Measurements from ENCODE around the gene ZNRF3.
"Not testable (repeated sequence)": the region's sequence is repeated elsewhere in the genome, so short reads cannot be mapped to it uniquely, and the experiment has no call there.

The ZNRF3 gene

DNA sequence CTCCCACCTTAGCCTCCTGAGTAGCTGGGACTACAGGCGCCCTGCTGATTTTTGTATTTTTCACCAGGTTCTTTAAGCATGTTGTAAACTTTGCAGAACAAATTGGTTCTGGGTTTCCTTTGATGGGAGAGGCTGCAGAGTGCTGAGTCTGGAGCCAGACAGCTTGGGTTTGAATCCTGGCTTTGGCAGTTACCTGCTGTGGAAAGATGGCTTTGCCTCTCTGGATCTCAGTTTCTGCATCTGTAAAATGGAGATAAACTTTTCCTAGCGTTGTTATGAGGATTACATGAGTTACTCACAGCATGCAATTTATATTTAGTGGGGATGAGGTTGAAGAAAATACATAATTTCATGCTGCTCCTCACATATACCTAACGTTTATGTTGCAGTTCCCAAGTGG is 19.1 kb downstream of the ZNRF3 start:
- no peak overlapping the region for H3K4me3 ChIP-seq (ENCODE audit: low read depth, low read length)
- TF ChIP-seq, protein P1, sequence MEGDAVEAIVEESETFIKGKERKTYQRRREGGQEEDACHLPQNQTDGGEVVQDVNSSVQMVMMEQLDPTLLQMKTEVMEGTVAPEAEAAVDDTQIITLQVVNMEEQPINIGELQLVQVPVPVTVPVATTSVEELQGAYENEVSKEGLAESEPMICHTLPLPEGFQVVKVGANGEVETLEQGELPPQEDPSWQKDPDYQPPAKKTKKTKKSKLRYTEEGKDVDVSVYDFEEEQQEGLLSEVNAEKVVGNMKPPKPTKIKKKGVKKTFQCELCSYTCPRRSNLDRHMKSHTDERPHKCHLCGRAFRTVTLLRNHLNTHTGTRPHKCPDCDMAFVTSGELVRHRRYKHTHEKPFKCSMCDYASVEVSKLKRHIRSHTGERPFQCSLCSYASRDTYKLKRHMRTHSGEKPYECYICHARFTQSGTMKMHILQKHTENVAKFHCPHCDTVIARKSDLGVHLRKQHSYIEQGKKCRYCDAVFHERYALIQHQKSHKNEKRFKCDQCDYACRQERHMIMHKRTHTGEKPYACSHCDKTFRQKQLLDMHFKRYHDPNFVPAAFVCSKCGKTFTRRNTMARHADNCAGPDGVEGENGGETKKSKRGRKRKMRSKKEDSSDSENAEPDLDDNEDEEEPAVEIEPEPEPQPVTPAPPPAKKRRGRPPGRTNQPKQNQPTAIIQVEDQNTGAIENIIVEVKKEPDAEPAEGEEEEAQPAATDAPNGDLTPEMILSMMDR (IDR thresholded peaks at IDR 0.05; ENCODE audit: low read depth, low read length): no peak

DNA sequence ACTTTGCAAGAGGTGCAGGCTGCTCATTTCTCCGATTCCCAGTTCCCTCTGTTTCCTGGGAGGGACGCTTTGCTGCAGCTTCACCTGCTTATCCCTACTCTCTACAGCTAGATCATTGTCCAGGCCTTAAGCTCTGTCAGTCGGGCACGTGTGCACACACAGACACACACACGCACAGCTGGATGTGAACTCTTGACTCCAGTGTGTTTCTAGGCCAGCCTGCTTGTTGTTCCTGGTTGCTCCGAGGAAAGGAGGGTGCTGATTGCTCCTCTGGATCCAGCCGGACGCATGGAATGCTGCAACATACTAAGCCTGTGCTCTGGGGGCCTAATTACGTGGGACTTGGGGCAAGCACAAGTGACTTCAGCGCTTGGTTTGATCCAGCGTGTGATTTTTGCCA is 19.7 kb downstream of the ZNRF3 start:
- TF ChIP-seq, protein P1 (IDR thresholded peaks at IDR 0.05; ENCODE audit: low read depth, low read length): no peak
- no peak overlapping the region for H3K4me3 ChIP-seq (ENCODE audit: low read depth, low read length)

GRCh38 chr22:28903729-28904128 is 20.4 kb downstream of the ZNRF3 start:
- TF ChIP-seq, protein P1 (IDR thresholded peaks at IDR 0.05; ENCODE audit: low read depth, low read length): no peak
- H3K4me3 ChIP-seq (ENCODE audit: low read depth, low read length): no peak overlapping the region

DNA sequence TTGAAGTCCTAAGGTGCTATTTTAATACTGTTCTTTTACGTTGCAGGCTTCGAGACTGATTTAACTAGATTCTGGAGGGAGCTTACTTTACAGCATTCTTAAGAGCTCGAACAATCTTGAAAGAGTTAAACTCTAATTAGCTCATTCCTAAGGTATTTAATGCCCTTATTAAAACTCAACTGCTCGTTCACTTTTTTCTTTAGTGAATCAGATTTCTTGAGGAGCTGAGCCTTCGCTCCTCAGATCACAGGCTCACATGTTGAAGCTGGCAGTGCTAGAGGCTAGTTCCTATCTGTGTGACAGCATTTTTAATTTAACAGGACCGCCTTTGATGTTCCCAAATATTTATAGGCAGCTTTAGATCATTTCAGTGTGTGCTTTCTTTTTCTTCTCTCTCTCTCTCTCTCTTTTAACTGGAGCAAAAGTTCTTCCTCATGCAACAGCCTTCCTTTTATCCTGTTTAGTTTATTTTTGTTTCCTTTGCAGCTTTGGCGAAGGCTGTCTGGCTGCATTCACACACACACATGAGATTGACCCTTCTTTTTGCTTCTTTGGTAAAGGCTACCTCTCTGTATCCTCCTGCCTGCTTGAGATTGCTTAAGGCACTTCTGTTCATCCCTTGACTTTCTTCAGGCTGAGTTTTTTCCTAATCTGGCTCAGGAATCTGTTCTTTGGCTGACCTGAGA is 21.0 kb downstream of the ZNRF3 start:
- H3K4me3 ChIP-seq (ENCODE audit: low read depth, low read length): no peak overlapping the region
- TF ChIP-seq, protein P1 (IDR thresholded peaks at IDR 0.05; ENCODE audit: low read depth, low read length): no peak

- TF ChIP-seq, protein P1 (IDR thresholded peaks at IDR 0.05; ENCODE audit: low read depth, low read length): no peak
Measured at GRCh38 chr22:28905256-28905832, 22.0 kb downstream of the ZNRF3 start.

DNA sequence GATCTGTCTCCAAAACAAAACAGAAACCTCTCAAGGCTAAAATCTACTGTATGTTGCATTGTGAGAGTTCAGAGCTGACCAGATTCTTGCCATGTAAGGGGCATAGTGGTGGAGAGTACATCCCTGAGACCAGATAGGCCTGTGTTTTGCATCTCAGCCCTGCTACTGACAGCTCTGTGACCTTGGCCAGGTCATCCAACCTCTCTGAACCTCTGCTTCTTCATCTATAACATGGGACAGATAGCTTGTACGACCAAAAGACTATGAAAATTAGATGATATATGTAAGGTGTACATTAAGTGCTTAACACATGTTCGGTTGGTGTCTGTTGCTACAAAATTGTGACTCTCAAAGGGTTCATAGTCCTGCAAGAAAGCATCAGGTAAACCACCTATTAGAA is 22.9 kb downstream of the ZNRF3 start:
- TF ChIP-seq, protein P1 (IDR thresholded peaks at IDR 0.05; ENCODE audit: low read depth, low read length): no peak
- no peak overlapping the region for H3K4me3 ChIP-seq (ENCODE audit: low read depth, low read length)

More at GRCh38 chr22:28905256-28905832, 22.0 kb downstream of the ZNRF3 start:
- H3K4me3 ChIP-seq (ENCODE audit: low read depth, low read length): no peak overlapping the region

- no peak overlapping the region for H3K4me3 ChIP-seq (ENCODE audit: low read depth, low read length)
- TF ChIP-seq, protein P1 (IDR thresholded peaks at IDR 0.05; ENCODE audit: low read depth, low read length): no peak
Measured at GRCh38 chr22:28907311-28908008, 24.1 kb downstream of the ZNRF3 start.

- not testable (repeated sequence) for H3K4me3 ChIP-seq (ENCODE audit: low read depth, low read length)
Measured at GRCh38 chr22:28908810-28909209, 25.4 kb downstream of the ZNRF3 start.
